ENCODE data around the gene AKT1.
A peak's percentile ranks its signal among the peaks of the same experiment; 100 is the strongest.

The AKT1 gene

GRCh38 chr14:104726600-104727451, 68.7 kb downstream of the AKT1 start:
- peak in 6 of 56 donors; percentile 22 to 45 (median 28) for DNase-seq

- DNase-seq: no peak
Observed at GRCh38 chr14:104725772-104726548, 69.6 kb downstream of the AKT1 start.

GRCh38 chr14:104724981-104725771, 70.4 kb downstream of the AKT1 start:
- DNase-seq: peak in 21 of 56 donors; percentile 6 to 73 (median 34)

- peak in 2 of 56 donors; percentile 72 to 73 for DNase-seq
Observed at GRCh38 chr14:104724407-104724980, 71.1 kb downstream of the AKT1 start.

GRCh38 chr14:104723651-104724406, 71.7 kb downstream of the AKT1 start, which contains the start of gene ADSS1:
TSS of gene ADSS1 (plus strand) at chr14:104724229. CDS start at chr14:104724271, 42 bp downstream.
- DNase-seq: peak in 29 of 56 donors; percentile 9 to 74 (median 48)

- no peak for DNase-seq
Observed at GRCh38 chr14:104722938-104723650, 72.5 kb downstream of the AKT1 start.

GRCh38 chr14:104721505-104722431, 73.8 kb downstream of the AKT1 start:
- DNase-seq: peak in 1 of 56 donors; percentile 32
